Anterior cingulate cortex (tissue), 58 donors: ENCODE data around the gene CCDC40.

Source experiments
- DNase-seq, 58 donors: peaks; one replicate each; lab custom pipeline; 2025; lab: John Stamatoyannopoulos, UW

The CCDC40 gene

DNA sequence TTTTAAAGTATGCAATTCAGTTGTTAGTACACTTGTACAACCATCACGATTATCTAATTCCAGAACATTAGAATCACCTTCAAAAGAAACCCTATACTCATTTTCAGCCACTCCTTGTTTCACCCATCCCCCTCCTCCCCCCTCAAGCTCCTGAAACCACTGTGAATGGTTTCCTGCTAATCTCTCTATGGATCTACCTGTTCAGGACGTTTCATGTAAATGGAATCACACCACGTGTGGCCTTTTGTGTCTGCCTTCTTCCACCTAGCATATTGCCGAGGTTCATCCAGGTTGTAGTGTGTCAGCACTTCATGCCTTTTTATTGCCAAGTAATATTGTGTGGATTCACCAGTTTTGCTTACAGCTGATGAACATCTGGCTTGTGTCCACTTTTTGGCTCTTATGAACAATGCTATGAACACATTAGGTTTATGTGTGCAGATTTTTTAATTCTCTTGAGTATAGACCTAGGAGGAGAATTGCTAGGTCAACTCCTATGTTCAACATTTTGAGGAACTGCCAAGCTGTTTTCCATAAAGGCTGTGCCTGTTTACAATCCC is 92.6 kb downstream of the CCDC40 start:
- DNase-seq: no peak

DNA sequence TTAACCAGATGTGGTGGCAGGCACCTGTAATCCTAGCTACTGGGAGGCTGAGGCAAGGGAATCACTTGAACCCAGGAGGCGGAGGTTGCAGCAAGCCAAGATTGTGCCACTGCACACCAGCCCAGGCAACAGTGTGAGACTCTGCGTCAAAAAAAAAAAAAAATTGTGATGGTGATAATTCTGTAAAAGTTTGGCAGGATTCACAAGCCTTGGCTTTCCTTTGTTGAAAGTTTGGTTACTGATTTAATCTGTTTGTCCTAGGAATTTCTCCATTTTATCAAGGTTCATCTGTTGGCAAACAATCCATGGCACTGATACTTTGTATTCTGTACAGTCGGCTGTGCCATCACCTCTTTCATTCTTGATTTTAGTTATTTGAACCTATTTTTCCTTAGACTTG is 94.5 kb downstream of the CCDC40 start:
- DNase-seq: no peak

DNA sequence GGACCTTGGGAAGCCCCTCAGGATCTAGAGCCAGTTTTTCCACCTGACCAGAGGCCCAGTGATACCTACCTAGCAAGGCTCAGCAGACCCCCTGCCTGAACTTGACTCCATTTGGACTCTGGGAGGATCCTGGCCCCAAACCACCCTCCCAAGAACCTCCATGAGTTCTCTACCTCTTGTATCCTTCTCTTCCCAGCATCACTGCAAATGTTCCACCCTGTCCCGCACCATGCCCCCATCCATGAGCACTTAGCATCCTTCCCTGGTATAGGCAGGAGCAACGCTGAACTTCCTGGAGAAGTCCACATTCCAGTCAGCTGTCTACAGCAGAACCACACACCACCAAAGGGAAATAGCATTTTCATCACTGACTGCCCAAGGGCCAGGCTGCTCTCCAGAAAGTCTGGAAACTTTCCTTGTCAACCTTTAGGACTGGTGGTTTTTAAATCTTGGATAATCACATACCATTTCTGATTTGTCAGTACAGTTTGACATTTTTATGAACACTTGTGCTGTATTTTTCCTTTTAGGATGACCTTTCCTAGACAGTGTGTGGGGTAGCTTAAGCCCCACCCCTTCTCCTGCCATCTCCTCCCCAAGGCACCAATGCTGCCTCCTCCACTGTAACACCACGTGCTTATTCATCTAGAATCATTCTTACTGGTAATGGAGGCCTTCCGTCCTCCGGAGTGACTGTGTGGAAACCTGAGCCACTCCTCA is 96.6 kb downstream of the CCDC40 start:
- no peak for DNase-seq

DNA sequence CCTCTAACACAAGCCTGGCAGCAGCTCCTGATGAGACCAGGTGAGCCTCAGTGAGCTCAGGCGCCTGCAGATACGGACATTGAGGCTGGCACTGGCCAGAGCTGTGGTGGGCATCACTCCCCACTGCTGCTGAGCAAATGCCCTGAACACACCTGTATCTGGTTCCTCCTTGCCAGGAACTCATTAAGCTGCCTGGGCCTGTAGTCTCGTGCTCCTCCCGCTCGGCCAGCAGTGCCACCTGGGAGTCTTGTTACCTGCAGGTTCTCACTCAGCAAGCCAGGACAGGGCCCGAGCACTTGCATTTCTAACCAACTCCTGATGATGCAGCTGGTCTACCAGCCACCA is 97.2 kb downstream of the CCDC40 start:
- no peak for DNase-seq

DNA sequence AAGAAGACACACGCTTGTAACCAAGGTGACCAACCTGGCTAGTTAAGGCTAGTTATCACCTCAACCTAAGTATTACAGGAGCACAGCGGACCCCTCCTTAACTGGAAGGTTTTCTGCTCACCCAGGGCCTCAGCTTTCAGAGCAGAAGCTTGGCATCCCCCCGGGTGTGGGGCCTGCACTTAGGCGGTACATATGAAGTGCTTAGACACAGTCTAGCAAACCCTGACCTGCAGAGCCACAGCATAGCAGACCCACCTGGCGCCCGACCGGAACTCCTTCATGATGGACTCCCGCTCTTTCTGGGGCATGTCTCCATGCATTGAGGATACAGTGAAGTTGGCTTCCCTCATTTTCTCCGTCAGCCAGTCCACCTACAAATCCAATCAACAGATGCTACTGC is 100.7 kb downstream of the CCDC40 start:
- no peak for DNase-seq

DNA sequence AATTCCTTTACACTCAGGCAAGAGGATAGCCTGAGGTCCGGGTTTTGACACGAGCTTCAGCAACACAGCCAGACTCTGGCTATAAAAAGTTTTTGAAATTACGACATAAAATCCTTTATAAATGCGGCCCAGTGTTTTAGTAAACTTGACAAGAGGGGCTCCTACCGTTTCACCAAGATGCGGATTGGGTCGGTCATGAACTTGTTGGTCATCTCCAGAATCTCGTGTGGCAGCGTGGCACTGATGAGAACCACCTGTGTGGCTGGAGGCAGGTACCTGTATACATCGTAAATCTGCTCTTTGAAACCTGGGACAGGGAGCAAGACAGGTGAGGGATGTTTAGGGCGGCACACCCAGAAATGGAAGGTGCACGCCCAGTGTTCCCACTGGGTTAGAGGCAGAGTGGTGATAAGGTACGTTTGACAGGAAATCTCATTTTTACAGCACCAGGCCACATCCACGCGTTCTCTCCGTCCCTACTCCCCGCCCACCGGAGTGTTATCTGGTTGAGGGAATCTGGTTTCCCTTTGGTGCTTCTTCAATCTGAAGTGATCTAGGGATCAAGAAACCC is 102.5 kb downstream of the CCDC40 start:
- no peak for DNase-seq

DNA sequence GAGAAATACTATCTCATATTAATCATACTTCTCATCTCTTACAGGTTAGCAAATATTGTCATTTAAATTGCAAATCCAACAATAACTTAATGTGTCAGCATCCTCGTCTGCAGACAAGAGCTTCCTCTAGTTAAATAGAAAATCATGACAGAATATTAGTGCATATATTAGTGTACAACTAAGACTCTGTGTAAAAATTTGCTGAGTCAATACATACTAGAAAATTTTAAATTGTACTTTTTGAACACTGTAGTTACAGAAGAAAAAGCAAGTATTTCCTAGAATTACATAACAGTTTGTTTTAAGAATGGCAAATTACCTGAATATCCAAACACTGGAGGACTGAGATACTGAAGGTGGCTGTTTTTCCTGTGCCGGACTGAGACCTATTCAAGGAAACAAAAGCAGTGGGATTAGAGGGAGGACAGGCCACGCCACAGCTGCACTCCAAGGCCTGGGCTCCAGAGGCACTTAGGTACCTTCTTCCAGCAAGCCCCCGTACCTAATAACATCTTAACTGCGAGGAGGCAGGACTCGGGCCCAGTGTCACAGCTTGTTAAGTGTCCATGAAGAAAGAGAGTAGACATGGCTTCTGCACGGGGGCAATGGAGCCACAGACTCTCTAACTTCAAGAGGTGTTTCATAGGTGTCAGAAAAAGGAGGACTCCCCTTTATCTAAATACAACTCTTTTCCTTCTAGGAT is 105.2 kb downstream of the CCDC40 start:
- DNase-seq: no peak

DNA sequence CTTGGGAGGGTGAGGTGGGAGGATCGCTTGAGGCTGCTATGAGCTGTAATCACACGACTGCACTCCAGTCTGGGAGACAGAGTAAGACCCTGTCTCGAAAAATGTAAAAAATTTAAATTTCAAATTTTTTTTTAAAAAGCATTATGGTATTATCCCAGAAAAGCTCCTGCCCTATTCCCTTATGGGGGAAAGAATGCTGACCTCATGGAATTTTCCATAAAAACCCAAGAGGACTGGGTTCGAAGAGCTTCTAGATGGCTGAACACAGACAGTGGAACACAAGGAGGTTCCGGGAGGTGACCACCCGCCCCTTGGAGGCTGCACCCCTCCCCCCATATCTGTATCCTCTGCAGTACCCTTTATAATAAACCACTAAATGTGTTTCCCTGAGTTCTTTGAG is 106.5 kb downstream of the CCDC40 start:
- no peak for DNase-seq

DNA sequence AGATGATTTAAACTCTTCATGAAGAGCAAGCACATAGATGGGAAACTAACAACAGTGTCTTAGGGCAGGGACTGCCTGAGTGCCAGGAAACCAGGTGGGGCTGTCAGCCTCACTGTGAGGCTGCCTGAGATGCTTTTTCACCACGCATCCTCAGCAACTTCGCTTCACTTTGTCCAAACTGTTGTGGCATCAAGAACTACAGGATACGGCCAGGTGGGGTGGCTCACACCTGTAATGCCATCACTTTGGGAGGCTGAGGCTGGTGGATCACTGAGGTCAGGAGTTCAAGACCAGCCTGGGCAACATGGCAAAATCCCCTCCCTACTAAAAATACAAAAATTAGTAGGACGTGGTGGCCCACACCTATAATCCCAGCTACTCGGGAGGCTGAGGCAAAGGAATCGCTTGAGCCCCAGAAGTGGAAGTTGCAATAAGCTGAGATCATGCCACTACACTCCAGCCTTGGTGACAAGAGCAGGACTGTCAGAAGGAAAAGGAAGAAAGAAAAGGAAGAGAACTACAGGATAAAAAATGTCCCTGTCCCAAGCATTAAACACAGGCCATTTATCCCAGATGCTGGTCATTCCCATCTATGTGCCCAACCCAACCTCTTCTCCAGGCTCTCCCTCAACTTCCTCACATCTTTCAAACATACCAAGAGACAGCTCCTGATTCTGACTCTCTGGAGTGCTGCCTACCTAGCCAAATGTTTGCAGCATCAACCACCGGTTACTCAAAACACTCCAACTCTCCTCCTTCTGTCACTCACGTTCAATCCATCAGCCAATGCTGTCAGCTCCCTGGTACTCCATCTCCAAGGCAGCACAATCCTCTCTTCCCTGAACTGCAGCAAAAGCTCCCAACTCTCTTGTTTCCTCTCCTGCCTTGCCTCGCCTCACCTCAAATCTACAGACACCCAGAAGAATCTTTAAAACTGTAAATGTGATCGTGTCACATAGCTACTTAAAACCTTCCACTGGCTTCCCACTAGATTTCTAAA is 108.9 kb downstream of the CCDC40 start:
- no peak for DNase-seq

DNA sequence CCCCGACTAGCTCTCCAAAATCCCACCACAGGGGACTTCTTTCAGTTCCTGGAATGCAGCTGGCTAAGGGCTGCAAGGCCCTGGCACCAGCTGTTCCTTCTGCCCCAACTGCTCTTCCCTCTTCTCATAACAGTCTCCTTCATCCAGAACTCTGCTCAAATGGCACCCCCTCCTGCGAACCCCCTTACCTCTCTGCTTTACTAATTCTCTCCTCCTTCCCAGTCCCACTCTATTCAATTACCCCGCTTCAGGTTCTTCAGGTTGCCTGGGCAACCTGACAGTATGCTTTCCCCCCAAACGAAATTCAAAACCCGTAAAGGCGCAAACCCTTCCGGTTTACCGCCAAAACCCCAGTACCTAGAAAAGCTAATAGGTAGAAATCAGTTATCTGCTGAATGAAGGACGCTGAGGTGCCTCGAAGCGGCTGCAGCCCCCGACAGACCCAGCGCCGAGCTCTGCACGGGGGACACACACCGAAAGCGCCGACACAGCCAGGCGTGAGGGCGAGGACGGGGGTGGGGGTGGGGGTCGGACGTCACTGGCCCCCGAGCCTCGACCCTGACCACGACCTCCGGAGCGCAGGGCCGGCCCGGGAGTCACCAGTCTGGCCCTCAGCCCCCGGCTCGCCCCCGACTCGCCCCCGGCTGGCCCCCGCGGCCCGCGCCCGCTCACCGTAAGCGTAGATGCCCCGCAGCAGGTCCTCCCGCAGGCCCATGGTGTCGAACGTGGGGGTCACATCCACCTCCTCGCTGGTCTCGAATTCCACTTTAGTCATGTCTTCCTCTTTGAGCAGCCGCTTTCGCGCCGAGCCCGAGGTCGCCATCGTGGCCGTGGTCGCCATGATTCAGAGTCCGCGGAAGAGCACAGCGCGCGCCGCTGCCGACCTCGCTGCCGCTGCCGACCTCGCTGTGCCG is 109.9 kb downstream of the CCDC40 start:
- DNase-seq: peak in 11 of 58 donors; percentile 19 to 72 (median 53)

DNA sequence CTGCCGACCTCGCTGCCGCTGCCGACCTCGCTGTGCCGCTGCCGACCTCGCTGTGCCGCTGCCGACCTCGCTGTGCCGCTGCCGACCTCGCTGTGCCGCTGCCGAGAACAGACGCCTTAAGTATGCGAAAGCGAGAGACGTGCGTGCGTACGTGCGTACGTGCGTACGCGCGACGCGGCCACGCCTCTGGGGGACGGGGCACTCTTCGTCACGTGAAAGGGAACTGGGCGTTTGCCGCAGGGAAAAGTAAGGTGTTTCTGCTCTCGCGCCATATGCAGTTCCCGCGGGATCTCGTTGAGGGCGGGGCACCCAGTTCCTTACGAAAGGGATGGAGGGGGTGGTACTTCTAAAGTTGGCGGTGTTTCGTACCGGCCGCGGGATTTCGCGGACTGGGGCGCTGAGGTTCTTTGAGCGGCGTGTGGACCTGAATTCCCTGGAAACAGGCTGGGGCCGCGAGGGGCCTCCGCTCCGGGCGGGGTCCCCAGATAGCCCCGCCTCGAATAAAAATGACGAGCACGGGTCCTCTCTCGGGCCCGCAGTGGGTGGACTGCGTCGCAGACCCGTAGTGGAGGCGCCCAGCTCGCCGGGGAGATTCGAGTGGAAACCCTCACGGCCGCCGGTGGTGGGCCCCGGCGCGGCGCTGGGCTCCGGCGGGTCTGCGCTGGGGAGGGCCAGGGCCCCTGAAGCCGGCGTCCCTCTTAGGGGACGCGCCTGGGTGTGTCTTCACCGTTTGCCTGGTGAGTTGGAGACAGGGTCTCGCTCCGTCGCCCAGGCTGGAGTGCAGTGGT is 110.8 kb downstream of the CCDC40 start, which contains the start of gene EIF4A3:
EIF4A3 (minus strand) TSS at position 94 of the 788 bp plus-strand sequence. CDS start 167 bp downstream, outside the sequence.
- DNase-seq: peak; percentile 54 to 99 (median 96)
